GM18519 (cell line): ENCODE measurements around the gene KLF16.

Source experiments
- ATAC-seq: cut with Tn5 transposase; IDR thresholded peaks from one replicate; pipeline ENCODE4 v1.9.1; 2021; ENCODE audit warnings: mild to moderate bottlenecking, moderate library complexity; ENCODE audit not compliant: unreplicated experiment, low FRiP score

Gene KLF16

GRCh38 chr19:1827566-1828278, 35.7 kb downstream of the KLF16 start:
- no peak for ATAC-seq

GRCh38 chr19:1826557-1827521, 36.5 kb downstream of the KLF16 start:
- no peak for ATAC-seq

GRCh38 chr19:1825909-1826556, 37.3 kb downstream of the KLF16 start:
- ATAC-seq, result no peak

- no peak for ATAC-seq
These were observed 39.1 kb downstream of the KLF16 start for GRCh38 chr19:1824252-1824622.

GRCh38 chr19:1823539-1824251, 39.7 kb downstream of the KLF16 start:
- ATAC-seq, result no peak

- ATAC-seq, result no peak
These were observed 40.4 kb downstream of the KLF16 start for GRCh38 chr19:1823020-1823419.

- no peak for ATAC-seq
These were observed 41.2 kb downstream of the KLF16 start for GRCh38 chr19:1822210-1822609.

- ATAC-seq, result no peak
These were observed 43.8 kb downstream of the KLF16 start for GRCh38 chr19:1819341-1820255.

GRCh38 chr19:1818549-1819195, 44.7 kb downstream of the KLF16 start:
- ATAC-seq, result no peak

- no peak for ATAC-seq
These were observed 45.7 kb downstream of the KLF16 start for GRCh38 chr19:1817553-1818179.

GRCh38 chr19:1816530-1817298, 46.7 kb downstream of the KLF16 start:
- no peak for ATAC-seq

GRCh38 chr19:1815605-1816529, 47.5 kb downstream of the KLF16 start:
- no peak for ATAC-seq

GRCh38 chr19:1814833-1815604, 48.4 kb downstream of the KLF16 start:
- ATAC-seq, result no peak

GRCh38 chr19:1814391-1814790, 49.0 kb downstream of the KLF16 start:
- ATAC-seq, result no peak

GRCh38 chr19:1813192-1814182, 49.9 kb downstream of the KLF16 start:
- no peak for ATAC-seq
